Body of pancreas (tissue), 4 donors: Measurements from ENCODE around the gene OSTF1.

Source experiments
- POLR2A ChIP-seq, 3 donors: fragments of 450-650 bp; IDR thresholded peaks; one replicate each; pipeline ENCODE4 v1.6.1; 2016; ENCODE audit warnings: antibody characterized with exemption in 3 of 3, mild to moderate bottlenecking in 2 of 3
- TF ChIP-seq, protein P1 (sequence below), 7 experiments: fragments of 450-650 bp in 4 of 7; fragments of 200-600 bp in 3 of 7; sonication (generic) in 3 of 7; IDR thresholded peaks; one replicate each; pipeline ENCODE4 v1.5.1; 2016 to 2019; ENCODE audit warnings: antibody characterized with exemption in 7 of 7

GRCh38 chr9:75164573-75164972 is 76.3 kb downstream of the OSTF1 start:
- TF ChIP-seq, protein P1, sequence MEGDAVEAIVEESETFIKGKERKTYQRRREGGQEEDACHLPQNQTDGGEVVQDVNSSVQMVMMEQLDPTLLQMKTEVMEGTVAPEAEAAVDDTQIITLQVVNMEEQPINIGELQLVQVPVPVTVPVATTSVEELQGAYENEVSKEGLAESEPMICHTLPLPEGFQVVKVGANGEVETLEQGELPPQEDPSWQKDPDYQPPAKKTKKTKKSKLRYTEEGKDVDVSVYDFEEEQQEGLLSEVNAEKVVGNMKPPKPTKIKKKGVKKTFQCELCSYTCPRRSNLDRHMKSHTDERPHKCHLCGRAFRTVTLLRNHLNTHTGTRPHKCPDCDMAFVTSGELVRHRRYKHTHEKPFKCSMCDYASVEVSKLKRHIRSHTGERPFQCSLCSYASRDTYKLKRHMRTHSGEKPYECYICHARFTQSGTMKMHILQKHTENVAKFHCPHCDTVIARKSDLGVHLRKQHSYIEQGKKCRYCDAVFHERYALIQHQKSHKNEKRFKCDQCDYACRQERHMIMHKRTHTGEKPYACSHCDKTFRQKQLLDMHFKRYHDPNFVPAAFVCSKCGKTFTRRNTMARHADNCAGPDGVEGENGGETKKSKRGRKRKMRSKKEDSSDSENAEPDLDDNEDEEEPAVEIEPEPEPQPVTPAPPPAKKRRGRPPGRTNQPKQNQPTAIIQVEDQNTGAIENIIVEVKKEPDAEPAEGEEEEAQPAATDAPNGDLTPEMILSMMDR (IDR thresholded peaks at IDR 0.05) = no peak
- TF ChIP-seq POLR2A (IDR thresholded peaks at IDR 0.05) = no peak
